ENCODE data around the gene CCDC158. TPM values are rescaled to one million over a fixed set of nuclear protein-coding genes. Genes with fewer than 3 reads are reported as not detected.

CCDC158 gene
- total and polyA plus RNA-seq, 2 of the 8 experiments (the other 6 are each of a cell fraction or from before 2014, with no cell fraction given) = not detected

DNA sequence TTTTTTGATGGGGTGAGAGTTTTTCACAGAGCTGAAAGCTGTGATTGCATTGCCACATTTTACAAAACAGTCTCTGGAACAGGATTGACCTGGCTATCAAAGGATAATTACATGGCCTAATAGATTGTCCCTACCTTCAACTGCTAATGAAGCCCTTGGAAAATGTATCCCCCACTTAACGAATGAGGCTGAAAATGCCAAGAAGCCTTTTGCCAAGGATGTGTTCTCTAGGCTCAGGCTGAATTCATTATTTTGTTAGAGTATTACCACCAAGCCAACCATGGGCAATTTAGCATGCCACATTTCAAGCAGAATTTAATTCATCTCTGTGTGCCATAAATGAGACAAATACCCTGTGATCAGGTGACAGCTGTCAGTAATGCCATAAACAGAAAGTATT, 49.6 kb upstream of the CCDC158 start:
- Histone ChIP-seq H4K8ac (ENCODE audit: extremely low read depth, insufficient read depth, low read length) (no peak overlapping the region), H3K4me1 (replicated peaks in 1 of 4; ENCODE audit: control insufficient read depth in 3 of 4, insufficient read depth in 4 of 4, low read length in 3 of 4) (0 out of 7 replicates have a peak, but pooled peaks cover 0 to 2% (median 0%) of the 10 kb centered on the region in 4 experiments), H3K23ac (ENCODE audit: insufficient read length) (no peak overlapping the region), H3K4ac (replicated peaks; ENCODE audit: insufficient read length, low read depth, low read length) (no peak overlapping the region), H2BK15ac (ENCODE audit: low read length) (no peak overlapping the region), H3K9me3 (ENCODE audit: insufficient read depth in 2 of 2, low read depth in 1 of 2, low read length in 1 of 2) (no peaks in the 10 kb centered on the region), H2BK120ac (replicated peaks; ENCODE audit: low read depth, low read length) (no peak overlapping the region), H2AK5ac (ENCODE audit: low read depth, low read length) (no peak overlapping the region), H3K23me2 (ENCODE audit: low read depth, low read length) (no peaks in the 10 kb centered on the region), H2BK20ac (ENCODE audit: low read length) (no peak overlapping the region), H3K27ac (ENCODE audit: low read depth, low read length) (no peak overlapping the region), H2BK12ac (ENCODE audit: low read depth, low read length) (no peak overlapping the region), H3K14ac (ENCODE audit: insufficient read length) (no peak overlapping the region), H2BK5ac (ENCODE audit: low read depth, low read length) (no peak overlapping the region), H4K20me1 (replicated peaks in 1 of 2; ENCODE audit: control insufficient read depth in 1 of 2, insufficient read depth in 2 of 2, low read length in 2 of 2) (no peaks in the 10 kb centered on the region), H3K18ac (ENCODE audit: extremely low read depth, low read length) (no peak overlapping the region), H3K56ac (replicated peaks; ENCODE audit: insufficient read length, low read depth, low read length) (no peak overlapping the region), H2AFZ (ENCODE audit: low read length) (no peak overlapping the region), H3K4me3 (ENCODE audit: extremely low read depth in 1 of 4, insufficient read depth in 2 of 4, low read depth in 3 of 4, low read length in 4 of 4) (no peak overlapping the region), H3K4me2 (ENCODE audit: insufficient read depth in 1 of 2, low read depth in 2 of 2, low read length in 2 of 2) (no peak overlapping the region), H4K91ac (replicated peaks; ENCODE audit: insufficient read length, low read length) (no peak overlapping the region), H3K9ac (replicated peaks in 1 of 4; ENCODE audit: extremely low read depth in 1 of 4, low read depth in 3 of 4, low read length in 3 of 4) (no peak overlapping the region), H4K5ac (ENCODE audit: insufficient read length, low read depth, low read length) (no peak overlapping the region), H3K79me1 (ENCODE audit: low read depth, low read length) (no peaks in the 10 kb centered on the region), H3K79me2 (ENCODE audit: control insufficient read depth in 1 of 2, insufficient read depth in 2 of 2, low read length in 2 of 2) (no peaks in the 10 kb centered on the region), H3K36me3 (ENCODE audit: control insufficient read depth in 2 of 4, insufficient read depth in 4 of 4, low read length in 3 of 4) (no peaks in the 10 kb centered on the region), H3K27me3 (replicated peaks in 1 of 4; ENCODE audit: control insufficient read depth in 3 of 4, extremely low read depth in 1 of 4, insufficient read depth in 3 of 4, low read length in 3 of 4) (no peaks in the 10 kb centered on the region)
- no peak for TF ChIP-seq SP1 (IDR thresholded peaks at IDR 0.05; ENCODE audit: low read depth, low read length)
- TF ChIP-seq RXRA (IDR thresholded peaks at IDR 0.05; ENCODE audit: insufficient read depth, low read depth, low read length) = no peak
- no peak for TF ChIP-seq BRCA1 (IDR thresholded peaks at IDR 0.05; ENCODE audit: low read depth, low read length)
- ChIA-PET CTCF (ENCODE audit: partially characterized antibody) (interaction anchor here (1.0 to 1.5 kb wide), 5 partner anchors 8 to 39 kb away, joined by 3 to 4 read pairs (median 3); no protein-coding TSS in a partner anchor), POLR2A (ENCODE audit: partially characterized antibody) (interaction anchor here (2.5 kb wide), 1 partner anchor 11 kb away, joined by 11 read pairs; no protein-coding TSS in a partner anchor)
- 79% methylated on average over 1 of the region's 1 CpG; no CpG with 5 or more reads in 1 of the 2 experiments for WGBS, 2 experiments (ENCODE audit: extremely low coverage in 1 of 2, insufficient coverage in 1 of 2, insufficient read length in 1 of 2, insufficient replicate concordance in 2 of 2, low coverage in 1 of 2, low lambda C conversion rate in 2 of 2, missing lambda C conversion rate in 1 of 2)
- FAIRE-seq (no peak), DNase-seq (ENCODE audit: low read depth in 1 of 2, low spot score in 2 of 2) (no peak)

All from H1 (cell line).